Cardiac muscle cell (in vitro differentiated cells and primary cell): ENCODE data around the gene DTHD1. TPM values are rescaled to one million over a fixed set of nuclear protein-coding genes. Genes with fewer than 3 reads are reported as not detected.

Source experiments
- DNase-seq, 2 donors: peaks; one replicate each; pipeline versions ENCODE4 v3.0.0 to v3.0.0-alpha.2; 2010 to 2017; ENCODE audit warnings: low read depth in 1 of 2, low spot score in 1 of 2
- H3K27ac ChIP-seq: fragments of 200-600 bp; sonication (generic); 2 replicates; pipeline ENCODE4 v1.5.1; 2016
- H3K27me3 ChIP-seq: fragments of 200-600 bp; sonication (generic); 2 replicates; pipeline ENCODE4 v1.6.0; 2016; ENCODE audit warnings: control low read depth
- H3K36me3 ChIP-seq: fragments of 200-600 bp; sonication (generic); 2 replicates; pipeline ENCODE4 v1.5.1; 2016; ENCODE audit warnings: control low read depth
- H3K4me1 ChIP-seq: fragments of 200-600 bp; sonication (generic); 2 replicates; pipeline ENCODE4 v1.8.1; 2017; ENCODE audit warnings: low read depth, mild to moderate bottlenecking, mixed run types
- H3K4me3 ChIP-seq: fragments of 200-600 bp; sonication (generic); 2 replicates; pipeline ENCODE4 v1.5.1; 2016; ENCODE audit warnings: mild to moderate bottlenecking
- H3K9me3 ChIP-seq: fragments of 200-600 bp; sonication (generic); 2 replicates; pipeline ENCODE4 v1.5.1; 2017; ENCODE audit warnings: low read depth, mild to moderate bottlenecking, control low read depth
- polyA plus RNA-seq: library from polyadenylated mRNA; unstranded; fragments of >200 nt; fragmentation: Nextera tagmentation; extraction: Ambion mirVana; gene quantifications from 2 replicates; pipeline ENCODE4 v1.2.1, GENCODE V29; 2016
- total RNA-seq: library from RNA; depleted of rRNA; stranded (reverse); fragments of >200 nt; gene quantifications from 2 replicates; pipeline ENCODE4 v1.2.3, GENCODE V29; 2016
- TF ChIP-seq, protein P1 (sequence below): IDR thresholded peaks from 2 replicates; pipeline ENCODE4 v1.5.1; 2012; ENCODE audit warnings: low read depth, mild to moderate bottlenecking, low read length

The DTHD1 gene
- total and polyA plus RNA-seq, 2 experiments from 2014 or later, result not detected

GRCh38 chr4:36274158-36274557 is 7.3 kb upstream of the DTHD1 start:
- no peak for DNase-seq
- TF ChIP-seq, protein P1, sequence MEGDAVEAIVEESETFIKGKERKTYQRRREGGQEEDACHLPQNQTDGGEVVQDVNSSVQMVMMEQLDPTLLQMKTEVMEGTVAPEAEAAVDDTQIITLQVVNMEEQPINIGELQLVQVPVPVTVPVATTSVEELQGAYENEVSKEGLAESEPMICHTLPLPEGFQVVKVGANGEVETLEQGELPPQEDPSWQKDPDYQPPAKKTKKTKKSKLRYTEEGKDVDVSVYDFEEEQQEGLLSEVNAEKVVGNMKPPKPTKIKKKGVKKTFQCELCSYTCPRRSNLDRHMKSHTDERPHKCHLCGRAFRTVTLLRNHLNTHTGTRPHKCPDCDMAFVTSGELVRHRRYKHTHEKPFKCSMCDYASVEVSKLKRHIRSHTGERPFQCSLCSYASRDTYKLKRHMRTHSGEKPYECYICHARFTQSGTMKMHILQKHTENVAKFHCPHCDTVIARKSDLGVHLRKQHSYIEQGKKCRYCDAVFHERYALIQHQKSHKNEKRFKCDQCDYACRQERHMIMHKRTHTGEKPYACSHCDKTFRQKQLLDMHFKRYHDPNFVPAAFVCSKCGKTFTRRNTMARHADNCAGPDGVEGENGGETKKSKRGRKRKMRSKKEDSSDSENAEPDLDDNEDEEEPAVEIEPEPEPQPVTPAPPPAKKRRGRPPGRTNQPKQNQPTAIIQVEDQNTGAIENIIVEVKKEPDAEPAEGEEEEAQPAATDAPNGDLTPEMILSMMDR, result no peak
- Histone ChIP-seq H3K36me3 (no peaks in the 10 kb centered on the region), H3K27me3 (no peaks in the 10 kb centered on the region), H3K9me3 (no peaks in the 10 kb centered on the region), H3K27ac (no peak overlapping the region), H3K4me3 (no peak overlapping the region), H3K4me1 (no peaks in the 10 kb centered on the region)

GRCh38 chr4:36277533-36277932 is 3.9 kb upstream of the DTHD1 start:
- H3K27ac ChIP-seq, result no peak overlapping the region
- no peaks in the 10 kb centered on the region for H3K27me3 ChIP-seq
- no peaks in the 10 kb centered on the region for H3K9me3 ChIP-seq
- no peaks in the 10 kb centered on the region for H3K36me3 ChIP-seq
- H3K4me1 ChIP-seq, result peaks cover 14% of the 10 kb centered on the region
- no peak for DNase-seq
- TF ChIP-seq, protein P1, result no peak
- H3K4me3 ChIP-seq, result no peak overlapping the region

DNA sequence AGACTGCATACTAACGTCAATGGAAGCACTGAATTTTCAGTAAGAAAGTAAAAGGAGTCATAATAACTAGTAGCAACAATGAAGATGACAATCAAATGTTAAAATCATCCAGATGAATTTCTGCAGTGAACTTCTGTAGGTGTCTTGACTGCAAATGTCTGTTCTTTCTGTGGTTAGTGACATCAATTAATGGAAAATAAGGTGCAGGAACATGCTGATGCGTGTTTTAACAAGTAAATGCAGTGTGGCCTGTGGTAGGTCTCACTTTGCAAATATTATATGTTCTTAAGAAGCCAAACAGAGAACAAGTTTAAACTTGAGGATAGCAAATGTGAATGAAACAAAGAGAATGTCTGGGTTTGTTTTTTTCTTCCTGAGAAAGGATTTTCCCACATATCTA is 2.6 kb upstream of the DTHD1 start:
- H3K4me3 ChIP-seq, result no peak overlapping the region
- TF ChIP-seq, protein P1, result no peak
- H3K4me1 ChIP-seq, result peaks cover 14% of the 10 kb centered on the region
- H3K27ac ChIP-seq, result no peak overlapping the region
- no peaks in the 10 kb centered on the region for H3K9me3 ChIP-seq
- DNase-seq, result no peak
- no peaks in the 10 kb centered on the region for H3K27me3 ChIP-seq
- H3K36me3 ChIP-seq, result no peaks in the 10 kb centered on the region

DNA sequence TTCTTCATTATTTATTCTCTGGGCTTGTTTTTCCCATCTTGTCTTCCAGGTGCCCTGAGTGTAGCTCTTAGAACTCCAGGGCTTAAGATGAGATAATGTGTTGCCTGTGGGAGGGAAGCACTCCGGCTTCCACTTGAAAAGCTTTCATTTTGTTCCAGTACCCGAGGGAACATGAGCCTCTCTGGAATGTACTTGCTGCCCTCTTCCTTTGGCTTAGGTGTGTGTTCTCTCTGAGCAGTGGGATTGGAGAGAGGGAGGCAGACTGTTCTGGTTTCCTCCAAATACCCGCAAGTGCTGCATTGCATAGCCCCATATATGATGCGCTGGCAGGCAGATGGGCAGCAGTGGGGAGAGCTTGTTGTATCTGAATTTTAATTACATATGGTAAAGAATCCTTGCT is 861 bp upstream of the DTHD1 start:
- peak in 1 of 2 donors; percentile 67 for DNase-seq
- H3K27ac ChIP-seq, result no peak overlapping the region
- no peaks in the 10 kb centered on the region for H3K36me3 ChIP-seq
- H3K27me3 ChIP-seq, result no peaks in the 10 kb centered on the region
- TF ChIP-seq, protein P1, result no peak
- H3K4me3 ChIP-seq, result no peak overlapping the region
- H3K9me3 ChIP-seq, result no peaks in the 10 kb centered on the region
- peaks cover 14% of the 10 kb centered on the region for H3K4me1 ChIP-seq

DNA sequence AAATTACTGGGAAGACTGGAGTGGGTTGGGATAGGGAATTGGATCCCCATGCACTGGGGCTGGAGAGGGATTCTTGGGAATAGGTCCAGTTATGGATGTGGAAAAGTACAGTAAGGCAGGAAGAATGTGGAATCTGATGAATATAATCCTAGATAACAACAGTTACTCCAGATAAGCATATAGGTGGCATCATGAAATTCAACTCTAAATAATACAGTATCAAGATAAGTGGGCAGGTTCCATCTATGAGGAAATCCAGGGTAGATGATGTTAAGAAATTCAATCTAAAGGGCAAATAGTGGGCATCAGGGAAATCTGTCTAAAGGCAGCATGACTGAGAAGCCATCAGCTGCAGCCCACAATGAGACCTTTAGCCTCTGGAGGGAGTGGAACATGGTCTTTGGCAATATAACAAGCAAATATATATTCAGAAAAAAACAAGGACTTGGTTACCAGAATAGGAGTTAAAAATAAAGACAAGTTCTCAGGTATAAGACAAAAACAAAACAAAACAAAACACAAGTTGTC is 1.2 kb downstream of the DTHD1 start:
- TF ChIP-seq, protein P1, result no peak
- Histone ChIP-seq H3K4me3 (no peak overlapping the region), H3K27me3 (no peaks in the 10 kb centered on the region), H3K27ac (no peak overlapping the region), H3K36me3 (no peaks in the 10 kb centered on the region), H3K9me3 (no peaks in the 10 kb centered on the region), H3K4me1 (peaks cover 14% of the 10 kb centered on the region)
- DNase-seq, result no peak
